H1 (cell line): ENCODE results near the gene SHROOM3. TPM values are rescaled to one million over a fixed set of nuclear protein-coding genes. Genes with fewer than 3 reads are reported as not detected.

Experiments
- CTCF ChIA-PET: fragments of 300-600 bp; sonication (Branson Sonifier 250); formaldehyde crosslinking; loops from one replicate; lab custom pipeline; 2021; ENCODE audit not compliant: partially characterized antibody; lab: Charles Lee
- POLR2A ChIA-PET: fragments of 300-600 bp; sonication (Branson Sonifier 250); formaldehyde crosslinking; loops from one replicate; lab custom pipeline; 2021; ENCODE audit warnings: inconsistent platforms; ENCODE audit not compliant: partially characterized antibody; lab: Charles Lee
- DNase-seq, 2 experiments: peaks; one replicate each; pipeline versions ENCODE4 v3.0.0 to v3.0.0-alpha.2; 2010 to 2022; ENCODE audit warnings: low spot score in 2 of 2, low read depth in 1 of 2, mixed read lengths in 1 of 2
- FAIRE-seq: peaks from 2 replicates; lab custom pipeline; 2011; peaks lifted over from hg19 to GRCh38; lab: Jason Lieb, UNC
- H2AFZ ChIP-seq: 2 replicates; pipeline ENCODE4 v1.8.1; 2012; ENCODE audit warnings: low read length, inconsistent platforms
- H2AK5ac ChIP-seq: 2 replicates; pipeline ENCODE4 v1.6.1; 2013; ENCODE audit warnings: low read depth, low read length
- H2BK120ac ChIP-seq: replicated peaks from 2 replicates; pipeline ENCODE3; 2013; ENCODE audit warnings: low read depth, low read length, inconsistent platforms
- H2BK12ac ChIP-seq: 2 replicates; pipeline ENCODE4 v1.6.1; 2013; ENCODE audit warnings: low read depth, low read length
- H2BK15ac ChIP-seq: 2 replicates; pipeline ENCODE4 v1.6.1; 2013; ENCODE audit warnings: low read length
- H2BK20ac ChIP-seq: 2 replicates; pipeline ENCODE4 v1.6.1; 2013; ENCODE audit warnings: low read length
- H2BK5ac ChIP-seq: 2 replicates; pipeline ENCODE4 v1.6.1; 2013; ENCODE audit warnings: low read depth, low read length
- H3K14ac ChIP-seq: 2 replicates; pipeline ENCODE4 v1.6.1; 2013; ENCODE audit warnings: inconsistent platforms; ENCODE audit not compliant: insufficient read length
- H3K18ac ChIP-seq: 2 replicates; pipeline ENCODE4 v1.6.1; 2013; ENCODE audit warnings: low read length; ENCODE audit errors: extremely low read depth
- H3K23ac ChIP-seq: 2 replicates; pipeline ENCODE4 v1.6.1; 2013; ENCODE audit warnings: inconsistent platforms; ENCODE audit not compliant: insufficient read length
- H3K23me2 ChIP-seq: 2 replicates; pipeline ENCODE4 v1.6.1; 2013; ENCODE audit warnings: low read depth, low read length
- H3K27ac ChIP-seq: 2 replicates; pipeline ENCODE4 v1.6.1; 2011; ENCODE audit warnings: low read depth, low read length, inconsistent platforms
- H3K27me3 ChIP-seq, 4 experiments: replicated peaks in 1 of 4; 1 replicate in 1 of 4; 2 replicates in 3 of 4; pipeline versions ENCODE4 v1.6.1 to v1.8.1; 2011 to 2013; ENCODE audit warnings: low read length in 3 of 4, mild to moderate bottlenecking in 3 of 4, inconsistent platforms in 2 of 4, mixed read lengths in 2 of 4, moderate library complexity in 1 of 4; ENCODE audit not compliant: control insufficient read depth in 3 of 4, insufficient read depth in 3 of 4; ENCODE audit errors: extremely low read depth in 1 of 4
- H3K36me3 ChIP-seq, 4 experiments: 2 replicates each; pipeline versions ENCODE4 v1.6.1 to v1.8.1; 2011 to 2013; ENCODE audit warnings: mild to moderate bottlenecking in 4 of 4, low read length in 3 of 4, moderate library complexity in 2 of 4, control low read depth in 1 of 4, inconsistent platforms in 1 of 4; ENCODE audit not compliant: insufficient read depth in 4 of 4, control insufficient read depth in 2 of 4
- H3K4ac ChIP-seq: replicated peaks from 2 replicates; pipeline ENCODE3; 2013; ENCODE audit warnings: low read length, low read depth, mixed read lengths, inconsistent platforms; ENCODE audit not compliant: insufficient read length
- H3K4me1 ChIP-seq, 4 experiments: replicated peaks in 1 of 4; 1 replicate in 1 of 4; 2 replicates in 3 of 4; pipeline versions ENCODE4 v1.6.1 to v1.8.1; 2011 to 2013; ENCODE audit warnings: low read length in 3 of 4, inconsistent platforms in 2 of 4, mixed read lengths in 1 of 4; ENCODE audit not compliant: insufficient read depth in 4 of 4, control insufficient read depth in 3 of 4
- H3K4me2 ChIP-seq, 2 experiments: 2 replicates each; pipeline versions ENCODE4 v1.6.1 to v1.8.1; 2011 to 2013; ENCODE audit warnings: low read depth in 2 of 2, low read length in 2 of 2, control low read depth in 1 of 2, inconsistent platforms in 1 of 2, mild to moderate bottlenecking in 1 of 2; ENCODE audit not compliant: insufficient read depth in 1 of 2
- H3K4me3 ChIP-seq, 4 experiments: fragments of 200-600, 300-600 bp in 1 of 4; sonication (generic), shearing (Covaris generic), sonication (Bioruptor Twin) in 1 of 4; 2 replicates each; pipeline versions ENCODE4 v1.5.1 to v1.8.1; 2011 to 2016; ENCODE audit warnings: low read length in 4 of 4, low read depth in 3 of 4, control low read depth in 2 of 4, inconsistent platforms in 2 of 4, mild to moderate bottlenecking in 2 of 4, mixed read lengths in 1 of 4, moderate library complexity in 1 of 4; ENCODE audit not compliant: insufficient read depth in 2 of 4; ENCODE audit errors: extremely low read depth in 1 of 4
- H3K56ac ChIP-seq: replicated peaks from 2 replicates; pipeline ENCODE3; 2013; ENCODE audit warnings: low read depth, mild to moderate bottlenecking, mixed read lengths, low read length, inconsistent platforms; ENCODE audit not compliant: insufficient read length
- H3K79me1 ChIP-seq: 2 replicates; pipeline ENCODE4 v1.6.1; 2013; ENCODE audit warnings: low read depth, low read length, control low read depth
- H3K79me2 ChIP-seq, 2 experiments: 2 replicates each; pipeline versions ENCODE4 v1.6.1 to v1.8.1; 2012 to 2013; ENCODE audit warnings: low read length in 2 of 2, mild to moderate bottlenecking in 2 of 2, inconsistent platforms in 1 of 2; ENCODE audit not compliant: insufficient read depth in 2 of 2, control insufficient read depth in 1 of 2
- H3K9ac ChIP-seq, 4 experiments: replicated peaks in 1 of 4; 1 replicate in 1 of 4; 2 replicates in 3 of 4; pipeline versions ENCODE4 v1.6.1 to v1.8.1; 2011 to 2013; ENCODE audit warnings: low read depth in 3 of 4, low read length in 3 of 4, control low read depth in 2 of 4, mild to moderate bottlenecking in 2 of 4, moderate library complexity in 2 of 4, inconsistent platforms in 1 of 4; ENCODE audit errors: extremely low read depth in 1 of 4
- H3K9me3 ChIP-seq, 2 experiments: 2 replicates each; pipeline versions ENCODE4 v1.6.1 to v1.8.1; 2012 to 2013; ENCODE audit warnings: mild to moderate bottlenecking in 2 of 2, moderate library complexity in 2 of 2, control low read depth in 1 of 2, inconsistent platforms in 1 of 2, low read depth in 1 of 2, low read length in 1 of 2, mixed read lengths in 1 of 2; ENCODE audit not compliant: insufficient read depth in 2 of 2
- H4K20me1 ChIP-seq, 2 experiments: replicated peaks in 1 of 2; 2 replicates each; pipeline versions ENCODE3 to v1.8.1; 2011 to 2013; ENCODE audit warnings: inconsistent platforms in 2 of 2, low read length in 2 of 2, mild to moderate bottlenecking in 1 of 2; ENCODE audit not compliant: insufficient read depth in 2 of 2, control insufficient read depth in 1 of 2
- H4K5ac ChIP-seq: 2 replicates; pipeline ENCODE4 v1.6.1; 2013; ENCODE audit warnings: low read length, low read depth, mixed read lengths, inconsistent platforms; ENCODE audit not compliant: insufficient read length
- H4K8ac ChIP-seq: 2 replicates; pipeline ENCODE4 v1.8.0; 2013; ENCODE audit warnings: mild to moderate bottlenecking, moderate library complexity, low read length, inconsistent platforms; ENCODE audit not compliant: insufficient read depth; ENCODE audit errors: extremely low read depth
- H4K91ac ChIP-seq: replicated peaks from 2 replicates; pipeline ENCODE3; 2013; ENCODE audit warnings: low read length, mixed read lengths, inconsistent platforms; ENCODE audit not compliant: insufficient read length
- BCL11A ChIP-seq, 2 experiments: IDR thresholded peaks; one replicate each; pipeline ENCODE4 v1.6.1; 2011; ENCODE audit warnings: low read depth in 2 of 2, low read length in 2 of 2, mild to moderate bottlenecking in 2 of 2
- CBX8 ChIP-seq: fragments of 300-800, 300-1000 bp; sonication (generic); IDR thresholded peaks from 2 replicates; pipeline ENCODE4 v1.7.1; 2016; ENCODE audit warnings: low read depth, low read length, borderline replicate concordance
- CTBP2 ChIP-seq: IDR thresholded peaks from 2 replicates; pipeline ENCODE4 v1.7.0; 2011; ENCODE audit warnings: borderline replicate concordance, mild to moderate bottlenecking, moderate library complexity, mixed read lengths, low read length; ENCODE audit not compliant: insufficient read depth, insufficient read length
- JUND ChIP-seq: IDR thresholded peaks from 2 replicates; pipeline ENCODE4 v1.6.1; 2011; ENCODE audit warnings: mild to moderate bottlenecking, improper control_type of control experiment, low read length
- POLR2AphosphoS5 ChIP-seq: IDR thresholded peaks from 2 replicates; pipeline ENCODE4 v1.6.1; 2011; ENCODE audit warnings: low read depth, low read length
- POU5F1 ChIP-seq: IDR thresholded peaks from 2 replicates; pipeline ENCODE4 v1.6.1; 2011; ENCODE audit warnings: low read depth, mild to moderate bottlenecking, low read length, moderate library complexity
- SIX5 ChIP-seq: IDR thresholded peaks from 2 replicates; pipeline ENCODE4 v1.6.1; 2011; ENCODE audit warnings: mild to moderate bottlenecking, low read depth, low read length
- SP1 ChIP-seq: IDR thresholded peaks from 2 replicates; pipeline ENCODE4 v1.6.1; 2011; ENCODE audit warnings: low read depth, low read length
- TAF7 ChIP-seq: optimal IDR thresholded peaks from 2 replicates; pipeline ENCODE3; 2011; ENCODE audit warnings: low read depth, mild to moderate bottlenecking, inconsistent platforms, low read length, moderate library complexity, borderline replicate concordance
- WGBS, 2 experiments: shearing (Covaris generic) in 1 of 2; methylation state at CpG; one replicate each; pipeline versions ENCODE4 v1.1.6 to v1.1.7; 2013 to 2015; ENCODE audit warnings: low lambda C conversion rate in 2 of 2, mixed read lengths in 2 of 2, inconsistent platforms in 1 of 2, low coverage in 1 of 2, missing lambda C conversion rate in 1 of 2; ENCODE audit not compliant: insufficient replicate concordance in 2 of 2, insufficient coverage in 1 of 2, insufficient read length in 1 of 2; ENCODE audit errors: extremely low coverage in 1 of 2, missing lambda C conversion rate in 1 of 2; 5-methylcytosine and 5-hydroxymethylcytosine counted together
- polyA plus RNA-seq, 7 experiments: library from polyadenylated mRNA; depleted of rRNA in 3 of 7; stranded (reverse) in 5 of 7; unstranded in 2 of 7; fragments of >200 nt in 5 of 7; fragments of 200-250 nt in 2 of 7; gene quantifications; 1 replicate in 5 of 7; 2 replicates in 1 of 7; 4 replicates in 1 of 7; pipeline versions ENCODE4 v1.2.1 to v1.2.3, GENCODE V29; 2011 to 2013; ENCODE audit warnings: missing spikeins in 2 of 7, mixed read lengths in 2 of 7
- total RNA-seq: library from RNA; stranded (reverse); fragmentation: NEBNext Ultra II Directional; extraction: Animal tissue kit (Norgen Biotek cat#: 25700); gene quantifications from 2 replicates; pipeline ENCODE4 v1.2.1, GENCODE V29; 2021

The SHROOM3 gene
- total and polyA plus RNA-seq, 2 of the 8 experiments (the other 6 are each of a cell fraction or from before 2014, with no cell fraction given), result 15.8 to 34.0 TPM

- H3K4me3 ChIP-seq, result no peak overlapping the region
- WGBS, 2 experiments, result 87% methylated on average over 7 of the region's 7 CpGs; no CpG with 5 or more reads in 1 of the 2 experiments
- H3K27me3 ChIP-seq, result no peaks in the 10 kb centered on the region
- no peak overlapping the region for H3K14ac ChIP-seq
- no peak overlapping the region for H2BK15ac ChIP-seq
- H3K9me3 ChIP-seq, result no peaks in the 10 kb centered on the region
- no peak overlapping the region for H3K23ac ChIP-seq
- no peak overlapping the region for H4K5ac ChIP-seq
- no peaks in the 10 kb centered on the region for H3K79me2 ChIP-seq
- no peak overlapping the region for H4K8ac ChIP-seq
- no peak overlapping the region for H3K27ac ChIP-seq
- no peak overlapping the region for H3K4me2 ChIP-seq
- no peak for DNase-seq
- no peak overlapping the region for H2BK20ac ChIP-seq
- H3K18ac ChIP-seq, result no peak overlapping the region
- no peak overlapping the region for H2BK120ac ChIP-seq
- no peak overlapping the region for H3K56ac ChIP-seq
- no peak overlapping the region for H2AFZ ChIP-seq
- no peak for FAIRE-seq
- H3K4me1 ChIP-seq, result no peaks in the 10 kb centered on the region
- no peaks in the 10 kb centered on the region for H3K36me3 ChIP-seq
- ChIA-PET CTCF (interaction anchor here (1.2 kb wide), 1 partner anchor 37 kb away, joined by 3 read pairs; no protein-coding TSS in a partner anchor), POLR2A (no interaction called here)
- no peaks in the 10 kb centered on the region for H3K79me1 ChIP-seq
- no peak overlapping the region for H2AK5ac ChIP-seq
- no peak overlapping the region for H2BK12ac ChIP-seq
- H2BK5ac ChIP-seq, result no peak overlapping the region
- no peaks in the 10 kb centered on the region for H3K23me2 ChIP-seq
- no peak overlapping the region for H3K4ac ChIP-seq
- peaks cover 0 to 1% of the 10 kb centered on the region in 2 experiments for H4K20me1 ChIP-seq
- H4K91ac ChIP-seq, result no peak overlapping the region
- no peak overlapping the region for H3K9ac ChIP-seq
- no peak for TF ChIP-seq BCL11A (IDR thresholded peaks at IDR 0.05; ENCODE audit: low read depth in 2 of 2, low read length in 2 of 2)
- no peak for TF ChIP-seq JUND
- no peak for TF ChIP-seq SP1
- TF ChIP-seq CTBP2, result no peak
- TF ChIP-seq POU5F1, result no peak
- TF ChIP-seq POLR2AphosphoS5, result no peak
- no peak for TF ChIP-seq CBX8
- no peak for TF ChIP-seq TAF7
- no peak for TF ChIP-seq SIX5
These were observed 242.7 kb downstream of the SHROOM3 start for GRCh38 chr4:76677571-76678326.
